ENCODE results near the gene TBX5. TPM values are rescaled to one million over a fixed set of nuclear protein-coding genes. Genes with fewer than 3 reads are reported as not detected.

The TBX5 gene
- total and polyA plus RNA-seq, 9 of the 15 experiments (the other 6 are each of a cell fraction or from before 2014, with no cell fraction given) = not detected

DNA sequence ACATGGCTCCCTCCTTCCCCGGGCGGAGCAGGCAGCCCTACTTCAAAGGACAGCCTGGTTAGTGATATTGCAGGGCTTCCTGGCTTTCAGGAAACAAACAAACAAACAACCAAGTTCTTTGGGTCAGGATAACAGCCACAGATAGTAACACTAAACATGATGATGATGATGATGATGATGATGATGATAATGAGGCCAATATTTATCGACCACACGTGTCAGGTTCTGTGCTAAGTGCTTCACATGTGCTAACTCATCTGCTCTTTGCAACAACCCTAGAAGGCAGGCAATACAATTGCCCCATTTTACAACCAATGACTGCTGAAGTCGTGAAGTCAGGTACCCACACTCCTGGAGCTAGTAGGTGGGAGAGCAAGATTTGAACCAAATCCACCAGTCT is 44.1 kb upstream of the TBX5 start:
- Histone ChIP-seq H3K4me1 (replicated peaks in 1 of 2; ENCODE audit: control insufficient read depth in 2 of 2, insufficient read depth in 2 of 2, low read length in 2 of 2) (peaks cover 0 to 12% of the 10 kb centered on the region in 2 experiments; a peak in 2 of 5 replicates), H4K20me1 (replicated peaks; ENCODE audit: control insufficient read depth, insufficient read depth, low read length) (no peaks in the 10 kb centered on the region; the same call in 1 of the 2 replicates), H3K27me3 (ENCODE audit: control insufficient read depth in 2 of 2, insufficient read depth in 2 of 2, low read length in 2 of 2) (peaks cover 15 to 40% of the 10 kb centered on the region in 2 experiments; a peak in 4 of 5 replicates), H3K9ac (ENCODE audit: insufficient read depth in 1 of 2, low read depth in 2 of 2, low read length in 2 of 2) (no peak overlapping the region), H3K79me2 (ENCODE audit: control insufficient read depth, insufficient read depth, low read length) (no peaks in the 10 kb centered on the region), H3K27ac (ENCODE audit: extremely low read depth, low read depth, low read length) (no peak overlapping the region), H3K9me1 (ENCODE audit: control insufficient read depth, insufficient read depth, low read length) (peaks cover 3% of the 10 kb centered on the region), H2AFZ (ENCODE audit: low read depth, low read length) (no peak overlapping the region), H3K4me3 (no peak overlapping the region), H3K36me3 (ENCODE audit: control insufficient read depth, insufficient read depth, low read length) (no peaks in the 10 kb centered on the region), H3K9me3 (replicated peaks; ENCODE audit: control insufficient read depth, insufficient read depth, low read depth, low read length) (no peaks in the 10 kb centered on the region), H3K4me2 (ENCODE audit: insufficient read depth, low read length) (no peak overlapping the region)
- FAIRE-seq = no peak
- no TSS peak for BruUV-seq (replicated peaks)
- ChIA-PET CTCF (ENCODE audit: low intra/inter-chr PET ratio) (no interaction called here), POLR2A (interaction anchor here (0.7 kb wide), 1 partner anchor 1494 kb away, joined by 3 read pairs; no protein-coding TSS in a partner anchor)
- in situ Hi-C loops (cut with MboI) (no loop called here), intact Hi-C loops (cut with micrococcal nuclease) (no loop called here)
- no peak for DNase-seq (ENCODE audit: extremely low read depth in 1 of 4, low spot score in 3 of 4)
- WGBS (ENCODE audit: insufficient coverage, low coverage, missing lambda C conversion rate) = 0% methylated on average over 5 of the region's 5 CpGs
- ATAC-seq = no peak
- TF ChIP-seq, protein P1, sequence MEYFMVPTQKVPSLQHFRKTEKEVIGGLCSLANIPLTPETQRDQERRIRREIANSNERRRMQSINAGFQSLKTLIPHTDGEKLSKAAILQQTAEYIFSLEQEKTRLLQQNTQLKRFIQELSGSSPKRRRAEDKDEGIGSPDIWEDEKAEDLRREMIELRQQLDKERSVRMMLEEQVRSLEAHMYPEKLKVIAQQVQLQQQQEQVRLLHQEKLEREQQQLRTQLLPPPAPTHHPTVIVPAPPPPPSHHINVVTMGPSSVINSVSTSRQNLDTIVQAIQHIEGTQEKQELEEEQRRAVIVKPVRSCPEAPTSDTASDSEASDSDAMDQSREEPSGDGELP (CRISPR knock-in tag; IDR thresholded peaks at IDR 0.05; ENCODE audit: borderline replicate concordance) = no peak
- TF ChIP-seq ZFPM2 (CRISPR knock-in tag; IDR thresholded peaks at IDR 0.05) (no peak), ILK (tag; IDR thresholded peaks at IDR 0.05; ENCODE audit: borderline replicate concordance, low read depth) (no peak), BRD4 (IDR thresholded peaks at IDR 0.05) (no peak), POLR2H (tag; IDR thresholded peaks at IDR 0.05; ENCODE audit: low read depth) (no peak), TGIF2 (CRISPR knock-in tag; IDR thresholded peaks at IDR 0.05) (no peak), NONO (IDR thresholded peaks at IDR 0.05; ENCODE audit: low read depth in 2 of 2, low read length in 1 of 2) (no peak), ZNF780A (CRISPR knock-in tag; IDR thresholded peaks at IDR 0.05) (no peak), U2AF2 (optimal IDR thresholded peaks at IDR 0.05; ENCODE audit: low read depth, low read length) (no peak), NR2C2 (CRISPR knock-in tag; IDR thresholded peaks at IDR 0.05) (no peak), NR2C2 (tag; IDR thresholded peaks at IDR 0.05) (no peak)
- TF ChIP-seq, protein P2, sequence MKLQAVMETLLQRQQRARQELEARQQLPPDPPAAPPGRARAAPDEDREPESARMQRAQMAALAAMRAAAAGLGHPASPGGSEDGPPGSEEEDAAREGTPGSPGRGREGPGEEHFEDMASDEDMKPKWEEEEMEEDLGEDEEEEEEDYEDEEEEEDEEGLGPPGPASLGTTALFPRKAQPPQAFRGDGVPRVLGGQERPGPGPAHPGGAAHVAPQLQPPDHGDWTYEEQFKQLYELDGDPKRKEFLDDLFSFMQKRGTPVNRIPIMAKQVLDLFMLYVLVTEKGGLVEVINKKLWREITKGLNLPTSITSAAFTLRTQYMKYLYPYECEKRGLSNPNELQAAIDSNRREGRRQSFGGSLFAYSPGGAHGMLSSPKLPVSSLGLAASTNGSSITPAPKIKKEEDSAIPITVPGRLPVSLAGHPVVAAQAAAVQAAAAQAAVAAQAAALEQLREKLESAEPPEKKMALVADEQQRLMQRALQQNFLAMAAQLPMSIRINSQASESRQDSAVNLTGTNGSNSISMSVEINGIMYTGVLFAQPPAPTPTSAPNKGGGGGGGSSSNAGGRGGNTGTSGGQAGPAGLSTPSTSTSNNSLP (IDR thresholded peaks at IDR 0.05; ENCODE audit: borderline replicate concordance, low read depth, low read length) = no peak
- TF ChIP-seq, protein P3, sequence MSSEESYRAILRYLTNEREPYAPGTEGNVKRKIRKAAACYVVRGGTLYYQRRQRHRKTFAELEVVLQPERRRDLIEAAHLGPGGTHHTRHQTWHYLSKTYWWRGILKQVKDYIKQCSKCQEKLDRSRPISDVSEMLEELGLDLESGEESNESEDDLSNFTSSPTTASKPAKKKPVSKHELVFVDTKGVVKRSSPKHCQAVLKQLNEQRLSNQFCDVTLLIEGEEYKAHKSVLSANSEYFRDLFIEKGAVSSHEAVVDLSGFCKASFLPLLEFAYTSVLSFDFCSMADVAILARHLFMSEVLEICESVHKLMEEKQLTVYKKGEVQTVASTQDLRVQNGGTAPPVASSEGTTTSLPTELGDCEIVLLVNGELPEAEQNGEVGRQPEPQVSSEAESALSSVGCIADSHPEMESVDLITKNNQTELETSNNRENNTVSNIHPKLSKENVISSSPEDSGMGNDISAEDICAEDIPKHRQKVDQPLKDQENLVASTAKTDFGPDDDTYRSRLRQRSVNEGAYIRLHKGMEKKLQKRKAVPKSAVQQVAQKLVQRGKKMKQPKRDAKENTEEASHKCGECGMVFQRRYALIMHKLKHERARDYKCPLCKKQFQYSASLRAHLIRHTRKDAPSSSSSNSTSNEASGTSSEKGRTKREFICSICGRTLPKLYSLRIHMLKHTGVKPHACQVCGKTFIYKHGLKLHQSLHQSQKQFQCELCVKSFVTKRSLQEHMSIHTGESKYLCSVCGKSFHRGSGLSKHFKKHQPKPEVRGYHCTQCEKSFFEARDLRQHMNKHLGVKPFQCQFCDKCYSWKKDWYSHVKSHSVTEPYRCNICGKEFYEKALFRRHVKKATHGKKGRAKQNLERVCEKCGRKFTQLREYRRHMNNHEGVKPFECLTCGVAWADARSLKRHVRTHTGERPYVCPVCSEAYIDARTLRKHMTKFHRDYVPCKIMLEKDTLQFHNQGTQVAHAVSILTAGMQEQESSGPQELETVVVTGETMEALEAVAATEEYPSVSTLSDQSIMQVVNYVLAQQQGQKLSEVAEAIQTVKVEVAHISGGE (CRISPR knock-in tag; IDR thresholded peaks at IDR 0.05) = no peak
- TF ChIP-seq, protein P4, sequence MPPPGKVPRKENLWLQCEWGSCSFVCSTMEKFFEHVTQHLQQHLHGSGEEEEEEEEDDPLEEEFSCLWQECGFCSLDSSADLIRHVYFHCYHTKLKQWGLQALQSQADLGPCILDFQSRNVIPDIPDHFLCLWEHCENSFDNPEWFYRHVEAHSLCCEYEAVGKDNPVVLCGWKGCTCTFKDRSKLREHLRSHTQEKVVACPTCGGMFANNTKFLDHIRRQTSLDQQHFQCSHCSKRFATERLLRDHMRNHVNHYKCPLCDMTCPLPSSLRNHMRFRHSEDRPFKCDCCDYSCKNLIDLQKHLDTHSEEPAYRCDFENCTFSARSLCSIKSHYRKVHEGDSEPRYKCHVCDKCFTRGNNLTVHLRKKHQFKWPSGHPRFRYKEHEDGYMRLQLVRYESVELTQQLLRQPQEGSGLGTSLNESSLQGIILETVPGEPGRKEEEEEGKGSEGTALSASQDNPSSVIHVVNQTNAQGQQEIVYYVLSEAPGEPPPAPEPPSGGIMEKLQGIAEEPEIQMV (tag; conservative IDR thresholded peaks at IDR 0.05; ENCODE audit: low read depth) = no peak
